PC-9 (cell line): Measurements from ENCODE around the gene BCAS3.

Experiments
- EZH2 ChIP-seq: fragments of 200-600 bp; sonication (generic); IDR thresholded peaks from 2 replicates; pipeline ENCODE4 v1.8.0; 2017; ENCODE audit warnings: antibody characterized with exemption, low read depth
- TF ChIP-seq, protein P1 (sequence below): fragments of 200-600 bp; sonication (generic); conservative IDR thresholded peaks from 2 replicates; pipeline ENCODE4 v1.6.1; 2017; ENCODE audit warnings: mixed run types, antibody characterized with exemption, mild to moderate bottlenecking, moderate library complexity

GRCh38 chr17:61371179-61371578 lies 693.5 kb downstream of the BCAS3 start:
- TF ChIP-seq, protein P1, sequence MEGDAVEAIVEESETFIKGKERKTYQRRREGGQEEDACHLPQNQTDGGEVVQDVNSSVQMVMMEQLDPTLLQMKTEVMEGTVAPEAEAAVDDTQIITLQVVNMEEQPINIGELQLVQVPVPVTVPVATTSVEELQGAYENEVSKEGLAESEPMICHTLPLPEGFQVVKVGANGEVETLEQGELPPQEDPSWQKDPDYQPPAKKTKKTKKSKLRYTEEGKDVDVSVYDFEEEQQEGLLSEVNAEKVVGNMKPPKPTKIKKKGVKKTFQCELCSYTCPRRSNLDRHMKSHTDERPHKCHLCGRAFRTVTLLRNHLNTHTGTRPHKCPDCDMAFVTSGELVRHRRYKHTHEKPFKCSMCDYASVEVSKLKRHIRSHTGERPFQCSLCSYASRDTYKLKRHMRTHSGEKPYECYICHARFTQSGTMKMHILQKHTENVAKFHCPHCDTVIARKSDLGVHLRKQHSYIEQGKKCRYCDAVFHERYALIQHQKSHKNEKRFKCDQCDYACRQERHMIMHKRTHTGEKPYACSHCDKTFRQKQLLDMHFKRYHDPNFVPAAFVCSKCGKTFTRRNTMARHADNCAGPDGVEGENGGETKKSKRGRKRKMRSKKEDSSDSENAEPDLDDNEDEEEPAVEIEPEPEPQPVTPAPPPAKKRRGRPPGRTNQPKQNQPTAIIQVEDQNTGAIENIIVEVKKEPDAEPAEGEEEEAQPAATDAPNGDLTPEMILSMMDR = no peak
- no peak for TF ChIP-seq EZH2
